AG10803 (cell line): ENCODE data around the gene CEP104.

Source experiments
- DNase-seq: peaks from one replicate; pipeline ENCODE4 v3.0.0; 2010; ENCODE audit warnings: low read depth
- H3K4me3 ChIP-seq: 2 replicates; pipeline ENCODE4 v1.5.1; 2011; ENCODE audit warnings: mild to moderate bottlenecking, low read length, control low read depth
- TF ChIP-seq, protein P1 (sequence below): conservative IDR thresholded peaks from 2 replicates; pipeline ENCODE4 v1.5.1; 2011; ENCODE audit warnings: mild to moderate bottlenecking, low read length, control low read depth, inconsistent platforms

Gene CEP104

DNA sequence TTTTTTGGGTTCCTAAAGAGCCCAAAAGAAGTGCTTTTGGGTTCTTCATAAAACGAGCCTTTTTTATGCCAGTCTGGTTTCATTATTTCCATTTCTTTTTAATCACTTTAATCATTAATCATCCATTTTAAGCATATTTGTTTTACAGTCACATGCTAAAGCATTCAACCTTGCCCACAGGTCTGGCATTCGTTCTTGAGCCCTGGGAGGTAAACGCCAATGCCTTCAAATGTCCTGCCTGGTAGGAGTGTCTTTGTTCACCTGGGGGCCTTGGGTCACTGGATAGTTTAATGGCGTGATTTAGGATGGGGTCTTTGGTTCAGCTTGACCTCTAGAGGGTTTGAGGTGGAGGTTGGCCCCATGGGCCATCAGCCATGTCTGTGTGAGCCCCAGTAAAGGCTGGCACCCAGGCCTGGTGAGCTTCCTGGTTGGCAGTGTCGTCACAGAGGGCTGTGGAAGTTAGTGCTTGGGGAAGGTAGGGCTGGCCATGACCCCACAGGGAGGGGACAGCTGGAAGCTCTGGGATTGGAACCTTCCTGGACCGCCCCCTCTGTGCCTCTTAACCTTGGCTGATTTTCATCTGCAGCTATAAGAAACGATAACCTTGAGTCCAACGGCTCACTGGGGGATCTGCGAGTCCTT is 22.9 kb upstream of the CEP104 start:
- DNase-seq, result no peak
- TF ChIP-seq, protein P1, sequence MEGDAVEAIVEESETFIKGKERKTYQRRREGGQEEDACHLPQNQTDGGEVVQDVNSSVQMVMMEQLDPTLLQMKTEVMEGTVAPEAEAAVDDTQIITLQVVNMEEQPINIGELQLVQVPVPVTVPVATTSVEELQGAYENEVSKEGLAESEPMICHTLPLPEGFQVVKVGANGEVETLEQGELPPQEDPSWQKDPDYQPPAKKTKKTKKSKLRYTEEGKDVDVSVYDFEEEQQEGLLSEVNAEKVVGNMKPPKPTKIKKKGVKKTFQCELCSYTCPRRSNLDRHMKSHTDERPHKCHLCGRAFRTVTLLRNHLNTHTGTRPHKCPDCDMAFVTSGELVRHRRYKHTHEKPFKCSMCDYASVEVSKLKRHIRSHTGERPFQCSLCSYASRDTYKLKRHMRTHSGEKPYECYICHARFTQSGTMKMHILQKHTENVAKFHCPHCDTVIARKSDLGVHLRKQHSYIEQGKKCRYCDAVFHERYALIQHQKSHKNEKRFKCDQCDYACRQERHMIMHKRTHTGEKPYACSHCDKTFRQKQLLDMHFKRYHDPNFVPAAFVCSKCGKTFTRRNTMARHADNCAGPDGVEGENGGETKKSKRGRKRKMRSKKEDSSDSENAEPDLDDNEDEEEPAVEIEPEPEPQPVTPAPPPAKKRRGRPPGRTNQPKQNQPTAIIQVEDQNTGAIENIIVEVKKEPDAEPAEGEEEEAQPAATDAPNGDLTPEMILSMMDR, result no peak
- H3K4me3 ChIP-seq, result no peak overlapping the region

DNA sequence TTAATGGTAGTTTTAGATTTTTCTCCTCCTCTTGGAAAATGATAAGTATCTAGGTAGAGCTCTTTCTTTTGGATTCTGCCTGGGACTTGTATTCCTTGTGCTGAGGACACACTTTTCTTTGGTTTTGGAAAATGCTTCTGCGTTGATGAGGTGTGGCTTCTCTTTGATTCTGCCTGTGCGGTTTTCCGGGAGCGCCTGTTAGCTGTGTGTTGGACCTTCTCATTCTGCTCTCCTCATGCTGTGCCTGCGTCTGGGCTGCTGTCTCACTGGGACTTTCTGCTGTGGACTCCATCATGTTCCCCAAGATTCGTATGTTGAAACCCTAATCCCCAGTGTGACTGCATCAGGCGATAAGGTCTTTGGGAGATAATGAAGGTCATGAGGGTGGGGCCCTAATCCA is 22.1 kb upstream of the CEP104 start:
- TF ChIP-seq, protein P1, result no peak
- no peak for DNase-seq
- no peak overlapping the region for H3K4me3 ChIP-seq

DNA sequence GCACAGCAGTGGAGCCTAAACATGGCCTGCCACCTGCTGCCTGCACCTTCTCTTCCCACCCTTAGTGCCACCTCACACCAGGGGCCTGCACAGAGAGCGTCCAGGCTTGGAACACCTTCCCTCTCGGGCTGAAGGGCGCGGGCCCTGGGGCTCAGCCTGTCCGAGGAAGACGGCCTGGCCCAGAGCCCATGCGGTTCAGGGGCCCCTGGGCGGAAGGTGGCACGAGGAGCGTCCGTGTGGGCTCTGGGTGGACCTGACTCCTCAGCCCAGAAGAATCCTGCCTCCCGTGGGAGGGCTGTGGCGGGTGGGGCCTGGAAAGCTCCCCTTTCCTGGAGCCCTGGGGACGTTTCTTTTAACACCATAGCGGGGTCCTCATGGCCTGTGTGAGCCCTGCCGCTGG is 19.7 kb upstream of the CEP104 start:
- TF ChIP-seq, protein P1, result no peak
- H3K4me3 ChIP-seq, result no peak overlapping the region
- DNase-seq, result no peak

DNA sequence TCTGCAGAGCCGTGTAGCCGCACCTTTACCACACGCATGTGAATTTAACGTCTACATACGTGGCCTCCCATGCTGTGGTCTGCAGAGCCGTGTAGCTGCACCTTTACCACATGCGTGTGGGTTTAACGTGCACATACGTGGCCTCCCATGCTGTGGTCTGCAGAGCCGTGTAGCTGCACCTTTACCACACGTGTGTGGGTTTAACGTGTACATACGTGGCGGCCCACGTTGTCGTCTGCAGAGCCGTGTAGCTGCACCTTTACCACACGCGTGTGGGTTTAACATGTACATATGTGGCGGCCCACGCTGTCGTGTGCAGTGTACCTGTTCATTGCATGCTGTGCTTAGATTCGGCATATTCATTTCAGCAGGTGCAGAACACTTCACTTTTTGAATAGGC is 17.7 kb upstream of the CEP104 start:
- no peak overlapping the region for H3K4me3 ChIP-seq
- DNase-seq, result no peak
- TF ChIP-seq, protein P1, result no peak

DNA sequence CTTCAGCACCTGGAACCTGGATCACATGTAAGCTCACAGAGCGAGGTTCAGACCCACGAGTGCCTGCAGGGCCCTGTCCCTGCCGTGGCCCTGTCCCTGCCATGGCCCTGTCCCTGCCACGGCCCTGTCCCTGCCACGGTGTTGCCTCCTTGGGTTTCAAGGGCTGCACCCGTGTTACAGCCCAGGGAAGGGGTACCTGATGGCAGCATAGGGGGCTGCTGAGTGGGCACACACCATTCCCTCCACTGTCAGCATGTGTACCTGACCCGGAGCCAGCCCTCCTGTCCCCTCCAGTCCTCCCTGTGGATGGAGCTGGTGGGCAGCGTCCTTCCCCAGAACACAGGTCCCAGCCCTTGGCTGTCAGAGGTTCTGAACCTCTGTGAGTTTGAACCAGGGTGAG is 15.5 kb upstream of the CEP104 start:
- TF ChIP-seq, protein P1, result no peak
- H3K4me3 ChIP-seq, result no peak overlapping the region
- no peak for DNase-seq

DNA sequence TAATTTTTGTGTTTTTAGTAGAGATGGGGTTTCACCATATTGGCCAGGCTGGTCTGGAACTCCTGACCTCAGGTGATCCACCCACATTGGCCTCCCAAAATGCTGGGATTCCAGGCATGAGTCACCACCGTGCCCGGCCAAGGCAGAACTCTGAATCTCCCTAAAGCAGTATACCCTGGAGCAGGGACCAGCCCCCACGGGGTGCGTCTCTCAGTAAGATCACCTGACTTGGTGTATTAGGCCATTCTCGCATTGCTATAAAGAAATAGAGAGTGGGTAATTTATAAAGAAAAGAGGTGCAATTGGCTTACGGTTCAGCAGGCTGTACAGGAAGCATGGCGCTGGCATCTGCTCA is 14.4 kb upstream of the CEP104 start:
- TF ChIP-seq, protein P1, result no peak
- no peak overlapping the region for H3K4me3 ChIP-seq
- no peak for DNase-seq

DNA sequence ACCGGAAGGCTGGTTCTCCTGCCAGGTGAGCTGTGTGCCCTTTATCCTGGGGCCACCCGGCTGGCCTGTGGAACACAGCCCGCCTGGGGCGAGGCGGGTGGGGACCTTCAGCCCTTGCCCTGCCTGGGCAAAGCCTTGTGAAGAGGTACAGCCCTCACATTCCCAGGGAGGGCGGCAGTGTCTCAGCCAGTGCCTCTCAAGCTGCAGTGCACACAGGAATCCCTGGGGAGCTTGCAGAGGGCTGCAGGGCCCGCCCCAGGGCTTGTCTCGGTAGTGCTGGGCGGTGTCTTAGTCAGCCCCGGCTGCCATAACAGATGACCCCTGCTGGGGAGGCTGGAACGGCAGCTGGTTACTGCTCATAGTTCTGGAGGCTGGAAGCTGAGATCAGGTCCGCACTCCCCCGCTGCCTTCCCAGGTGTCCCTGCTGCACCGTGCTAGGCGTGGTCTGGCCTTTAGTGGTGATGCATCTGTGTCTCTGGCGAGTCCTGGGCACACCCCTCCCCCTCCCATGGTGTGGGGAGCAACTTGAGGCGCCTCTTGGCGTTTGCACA is 12.8 kb upstream of the CEP104 start:
- H3K4me3 ChIP-seq, result no peak overlapping the region
- TF ChIP-seq, protein P1, result no peak
- DNase-seq, result no peak
